ENCODE results near the gene HS2ST1.

GRCh38 chr1:87084244-87084836, 169.9 kb downstream of the HS2ST1 start:
- TF ChIP-seq CTCF (conservative IDR thresholded peaks at IDR 0.05; ENCODE audit: low read depth, low read length), result peak; percentile 65
- TF ChIP-seq EZH2 (IDR thresholded peaks at IDR 0.05; ENCODE audit: borderline replicate concordance, low read depth, low read length, poor library complexity, severe bottlenecking), result no peak

All from A673 (cell line).